HG02763 (cell line): ENCODE measurements around the gene SH3RF3.

ENCODE experiments used
- ATAC-seq: cut with Tn5 transposase; IDR thresholded peaks from one replicate; pipeline ENCODE4 v1.9.1; 2021; ENCODE audit warnings: mild to moderate bottlenecking, moderate library complexity; ENCODE audit not compliant: unreplicated experiment

The SH3RF3 gene

GRCh38 chr2:109512076-109512475 is 383.1 kb downstream of the SH3RF3 start:
- no peak for ATAC-seq

- ATAC-seq = no peak
These were observed 384.2 kb downstream of the SH3RF3 start for GRCh38 chr2:109513230-109513629.

DNA sequence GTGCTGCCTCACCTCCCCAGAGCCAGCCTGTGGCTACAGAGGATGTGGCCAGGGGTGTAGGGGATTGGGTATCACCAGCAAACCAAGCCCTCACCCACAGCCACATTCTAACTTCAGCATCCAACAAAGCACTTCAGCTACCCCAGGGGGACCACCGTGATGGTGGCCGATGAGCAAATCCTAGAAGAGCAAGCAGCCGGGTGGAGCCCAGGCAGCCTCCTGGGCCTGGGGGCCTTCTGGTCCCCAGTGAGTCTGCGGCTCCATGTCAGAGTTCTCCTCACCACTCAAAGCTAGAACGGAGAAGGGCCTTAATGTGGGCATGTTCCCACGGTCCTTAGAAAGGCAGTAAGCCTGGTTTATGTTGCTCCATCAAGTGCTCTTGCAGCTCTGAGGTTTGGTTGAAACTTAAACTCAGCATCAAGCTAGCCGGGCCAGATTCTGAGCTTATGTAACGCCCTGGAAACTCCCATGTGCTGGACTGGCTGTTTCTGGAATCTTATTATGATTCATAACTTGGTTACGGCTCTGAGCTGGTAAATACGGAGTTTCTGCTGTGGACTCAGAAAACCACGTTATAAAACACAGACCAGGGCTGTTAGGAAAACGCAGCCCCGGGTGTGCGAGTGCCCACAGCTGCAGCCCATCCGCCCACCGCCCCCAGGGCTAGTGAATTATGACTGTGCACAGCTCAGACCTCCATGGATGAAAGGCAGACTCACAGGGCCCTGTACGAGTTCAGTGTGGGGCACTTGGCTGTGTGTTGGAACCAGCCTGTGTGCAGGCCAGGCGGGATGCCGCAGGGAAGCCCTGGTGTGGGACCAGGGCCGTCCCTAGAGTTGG is 385.0 kb downstream of the SH3RF3 start:
- ATAC-seq = peak; percentile 64

DNA sequence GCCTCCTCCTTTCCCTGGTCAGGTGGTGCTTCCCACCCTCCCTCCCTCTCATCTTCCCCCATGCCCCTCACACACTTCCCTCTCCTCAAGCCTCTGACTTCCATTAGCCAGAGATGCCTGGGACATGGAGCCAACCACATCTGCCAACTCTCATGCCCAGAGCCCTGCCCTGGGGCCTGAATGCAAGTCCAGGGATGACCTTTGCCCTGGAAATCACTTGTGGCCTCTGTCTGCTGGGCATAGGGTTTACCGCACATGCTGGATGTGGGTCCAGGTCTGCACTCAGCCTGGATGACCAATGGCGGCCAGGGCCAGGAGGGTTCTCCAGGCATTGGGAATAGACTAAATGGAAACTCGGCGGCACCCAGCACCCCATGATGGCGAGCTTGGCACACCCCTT is 385.9 kb downstream of the SH3RF3 start:
- ATAC-seq = no peak

- no peak for ATAC-seq
These were observed 387.6 kb downstream of the SH3RF3 start for GRCh38 chr2:109516445-109517117.

GRCh38 chr2:109517118-109517889 is 388.3 kb downstream of the SH3RF3 start:
- ATAC-seq = no peak

DNA sequence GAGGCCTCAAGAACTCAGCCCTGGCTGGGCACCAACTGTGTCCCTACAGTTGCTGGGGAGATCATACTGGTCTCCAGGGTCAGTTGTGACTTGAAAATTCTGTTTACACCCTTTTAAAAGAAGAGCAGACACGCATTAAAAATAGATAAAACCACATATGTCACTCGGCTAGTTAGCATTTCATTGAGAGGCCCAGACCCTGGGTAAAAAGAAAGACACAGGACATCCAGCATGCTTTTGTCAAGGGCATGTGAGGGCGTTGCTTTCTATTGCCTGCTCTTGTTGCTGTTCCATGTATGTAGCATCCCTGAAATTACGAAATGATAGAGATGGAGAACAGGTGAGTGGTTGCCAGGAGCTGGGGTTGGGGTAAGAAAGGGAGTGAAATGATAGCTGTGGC is 390.5 kb downstream of the SH3RF3 start:
- no peak for ATAC-seq

DNA sequence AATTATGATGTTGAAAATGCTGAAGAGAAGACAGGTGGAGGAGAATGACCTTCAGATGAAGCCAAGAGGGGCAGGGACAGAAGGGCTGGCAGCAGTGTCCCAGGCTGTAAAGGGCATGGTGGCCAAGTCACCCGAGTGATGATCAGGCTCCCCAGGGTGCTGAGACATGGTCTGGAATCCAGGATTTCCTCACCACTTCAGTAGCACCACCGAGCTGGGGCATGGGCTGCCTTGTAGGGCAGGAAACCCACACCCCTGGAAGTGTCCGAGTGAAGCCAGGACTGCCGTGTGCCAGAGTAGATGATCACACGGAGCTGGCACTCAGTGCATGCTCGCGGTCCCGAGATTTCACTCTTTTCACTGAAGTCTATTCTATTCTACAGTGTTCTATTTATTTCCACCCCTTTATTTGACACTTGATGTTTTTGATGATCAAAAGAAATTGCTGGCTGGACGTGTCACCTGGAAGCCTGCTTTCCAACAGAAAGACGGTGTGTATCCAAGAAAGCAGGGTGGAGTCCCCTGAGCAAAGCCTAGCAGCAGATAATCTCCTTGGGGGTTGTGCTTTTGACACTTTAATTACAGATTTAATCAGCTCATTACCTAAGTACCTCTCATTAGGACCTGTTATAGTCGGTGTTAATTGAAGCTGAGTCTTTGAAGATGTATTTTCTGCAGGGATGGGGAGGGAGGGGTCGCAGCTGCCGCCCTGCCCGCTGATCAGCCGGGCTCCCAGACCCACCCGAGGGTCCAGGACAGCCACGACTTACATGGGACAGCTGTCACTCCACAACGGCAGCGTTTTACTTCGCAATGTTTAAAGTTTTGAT is 392.4 kb downstream of the SH3RF3 start:
- no peak for ATAC-seq

DNA sequence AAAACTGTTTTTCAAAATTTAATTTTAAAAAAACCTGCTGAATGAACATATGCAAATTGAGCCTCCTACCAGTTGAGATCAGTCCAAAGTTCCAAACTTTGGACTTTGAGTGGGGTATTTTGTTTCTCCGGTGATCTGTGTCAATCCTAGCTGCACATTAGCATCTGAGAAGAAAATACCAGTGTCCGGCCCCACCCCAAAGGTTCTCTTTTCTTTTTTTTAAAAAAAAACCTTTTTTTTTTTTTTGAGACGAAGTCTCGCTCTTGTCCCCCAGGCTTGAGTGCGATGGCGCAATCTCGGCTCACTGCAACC is 393.0 kb downstream of the SH3RF3 start:
- no peak for ATAC-seq

DNA sequence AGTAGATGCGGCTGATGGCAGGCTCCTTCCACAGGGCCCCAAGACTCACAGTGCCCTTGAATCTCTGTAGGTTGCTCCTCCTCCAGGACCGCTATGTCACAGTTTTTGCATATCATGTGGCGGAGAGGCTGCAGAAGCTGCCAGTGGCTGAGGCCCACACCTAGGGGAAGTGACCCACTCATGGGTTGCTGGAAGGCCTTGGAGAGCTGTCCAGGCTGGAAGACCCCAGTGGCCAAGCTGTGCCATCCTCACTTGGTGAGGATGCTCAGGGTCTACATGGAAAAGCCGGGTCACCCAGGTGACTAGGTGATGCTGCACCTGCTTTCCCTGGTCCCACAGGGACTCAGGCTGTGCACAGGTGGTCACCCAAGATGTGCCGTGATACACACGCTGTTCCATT is 394.1 kb downstream of the SH3RF3 start:
- no peak for ATAC-seq

- no peak for ATAC-seq
These were observed 394.7 kb downstream of the SH3RF3 start for GRCh38 chr2:109523536-109524361.

DNA sequence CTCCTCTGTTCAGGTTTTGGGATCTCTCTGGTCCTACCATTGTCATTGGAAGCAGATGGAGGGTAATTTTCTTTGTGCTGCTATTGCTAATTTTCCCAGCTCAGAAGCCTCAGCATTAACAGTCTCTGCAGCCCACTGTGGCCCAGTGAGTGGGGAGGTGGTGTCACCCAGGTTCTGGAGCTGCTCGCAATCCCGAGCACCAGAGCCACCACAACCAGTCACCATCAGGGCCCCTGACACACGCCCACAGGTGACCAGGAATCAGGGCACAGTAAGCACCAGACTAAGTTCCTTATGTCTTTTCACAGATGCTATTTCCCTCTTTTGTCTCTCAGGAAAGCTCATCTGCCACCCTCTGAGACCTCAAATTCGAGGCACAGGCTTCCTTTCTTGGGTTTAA is 396.8 kb downstream of the SH3RF3 start:
- no peak for ATAC-seq

DNA sequence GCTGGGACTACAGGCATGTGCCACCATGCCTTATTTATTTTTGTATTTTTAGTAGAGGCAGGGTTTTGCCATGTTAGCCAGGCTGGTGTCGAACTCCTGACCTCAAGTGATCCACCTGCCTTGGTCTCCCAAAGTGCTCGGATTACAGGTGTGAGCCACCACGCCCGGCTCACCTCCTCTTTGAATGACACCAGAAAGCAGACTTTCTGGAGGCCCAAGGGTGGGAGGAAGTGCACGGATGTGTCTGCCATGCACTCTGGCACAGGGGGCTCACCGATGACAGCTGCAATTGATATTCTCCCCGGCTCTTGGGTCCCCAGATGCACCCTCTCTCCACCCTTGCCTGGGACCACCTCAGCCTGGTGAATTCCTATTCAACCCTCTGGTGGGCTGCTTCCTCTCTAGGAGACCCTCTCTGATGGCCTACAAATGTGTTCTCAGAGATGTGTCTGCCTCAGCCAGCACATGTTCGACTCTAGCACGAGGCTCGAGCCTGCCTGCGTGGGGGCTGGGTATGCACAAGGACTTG is 397.5 kb downstream of the SH3RF3 start:
- no peak for ATAC-seq

- ATAC-seq = no peak
These were observed 398.1 kb downstream of the SH3RF3 start for GRCh38 chr2:109527079-109527478.

- ATAC-seq = no peak
These were observed 399.1 kb downstream of the SH3RF3 start for GRCh38 chr2:109527846-109528705.

DNA sequence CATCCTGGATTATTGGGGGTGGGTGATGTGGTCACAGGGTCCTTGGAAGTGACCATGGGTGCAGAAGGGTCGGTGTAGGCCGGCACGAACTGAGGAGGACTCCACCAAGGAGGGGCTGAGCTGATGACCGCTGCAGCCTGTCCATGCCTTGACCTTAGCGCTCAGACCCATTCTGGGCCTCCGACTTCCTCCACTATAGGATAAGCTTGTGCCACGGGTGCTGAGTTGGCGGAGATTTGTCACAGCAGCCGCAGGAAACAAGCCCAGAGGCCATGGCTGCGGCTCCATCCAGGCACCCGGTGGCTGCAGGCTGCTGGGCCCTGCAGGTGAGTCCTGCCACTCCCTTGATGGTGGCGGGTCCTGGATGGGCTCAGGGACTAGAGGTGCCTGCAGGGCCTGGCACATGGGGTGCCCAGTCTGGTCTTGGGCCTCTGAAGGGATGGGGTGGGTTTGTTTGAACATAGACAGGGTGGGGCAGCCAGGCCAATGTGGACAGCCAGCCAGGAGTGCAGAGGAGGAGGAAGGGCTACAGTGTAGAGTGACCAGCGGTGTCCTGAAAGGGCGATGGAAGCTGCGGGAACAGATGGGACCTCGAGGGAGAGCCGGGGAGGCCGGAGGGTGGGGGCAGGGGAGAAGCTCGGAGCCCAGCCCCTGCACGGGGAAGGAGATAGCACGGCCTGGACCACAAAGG is 400.0 kb downstream of the SH3RF3 start:
- no peak for ATAC-seq

DNA sequence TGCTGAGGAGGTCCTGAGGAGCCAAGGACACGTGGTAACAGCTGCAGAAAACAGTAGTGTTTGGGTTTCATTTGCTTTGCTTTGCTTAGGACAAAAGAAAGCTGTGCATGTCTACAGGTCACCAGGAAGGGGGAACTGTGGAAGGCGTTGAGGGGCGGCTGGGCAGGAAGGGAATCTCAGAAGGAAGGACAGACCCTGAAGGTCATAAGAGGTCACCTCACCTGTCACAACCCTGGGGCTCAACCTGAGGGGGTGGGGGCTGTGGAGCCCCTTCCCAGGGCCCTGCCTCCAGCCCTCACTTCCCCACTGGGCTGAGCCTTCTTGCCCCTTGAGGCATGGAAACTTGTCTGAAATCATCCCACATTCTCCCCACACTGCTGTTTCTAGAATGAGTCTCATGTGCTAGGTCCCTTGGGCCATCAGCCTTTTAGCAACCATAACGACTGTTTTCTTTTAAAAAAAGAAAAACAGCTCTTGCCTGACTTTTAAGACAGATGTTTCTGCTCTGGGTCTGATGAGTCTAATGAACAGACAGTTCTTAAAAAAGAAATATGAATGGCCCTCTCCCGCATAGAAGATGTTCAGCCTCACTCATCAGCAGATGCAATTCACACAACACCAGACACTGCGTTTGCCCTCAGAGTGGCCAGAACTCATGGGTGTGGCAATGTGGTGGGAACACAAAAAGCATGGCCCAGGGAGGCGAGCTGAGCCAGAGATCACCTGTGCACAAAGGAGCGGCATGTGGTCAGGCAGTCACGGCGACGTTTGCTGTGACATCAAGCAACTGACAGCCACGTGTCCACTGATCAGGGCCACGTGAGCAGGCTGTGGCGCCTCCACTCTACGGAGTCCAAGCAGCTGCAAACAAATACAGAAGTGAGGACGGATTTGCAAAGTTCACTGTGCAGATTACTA is 400.8 kb downstream of the SH3RF3 start:
- no peak for ATAC-seq
